Measurements from ENCODE around the gene MRPL18. TPM values are rescaled to one million over a fixed set of nuclear protein-coding genes. Genes with fewer than 3 reads are reported as not detected.
"Not testable (repeated sequence)": the region's sequence is repeated elsewhere in the genome, so short reads cannot be mapped to it uniquely, and the experiment has no call there.

Gene MRPL18
- total RNA-seq: 100 to 1,000 TPM; 106 to 108 TPM

- Mint-ChIP-seq H3K4me3 (peak within 1 kb of the TSS; percentile 90), H3K36me3 (peaks cover 48% of the 10 kb centered on the region), H3K27ac (peak within 1 kb of the TSS; percentile 95), H3K9me3 (no peaks in the 10 kb centered on the region), H3K27me3 (no peaks in the 10 kb centered on the region), H3K4me1 (peaks cover 49% of the 10 kb centered on the region)
- DNase-seq: peak; percentile 89
These were observed at the start of gene MRPL18 for GRCh38 chr6:159790149-159790955. Gene MRPL18, plus strand, starts transcription at chr6:159790467. Its CDS starts 121 bp downstream, at chr6:159790588.

DNA sequence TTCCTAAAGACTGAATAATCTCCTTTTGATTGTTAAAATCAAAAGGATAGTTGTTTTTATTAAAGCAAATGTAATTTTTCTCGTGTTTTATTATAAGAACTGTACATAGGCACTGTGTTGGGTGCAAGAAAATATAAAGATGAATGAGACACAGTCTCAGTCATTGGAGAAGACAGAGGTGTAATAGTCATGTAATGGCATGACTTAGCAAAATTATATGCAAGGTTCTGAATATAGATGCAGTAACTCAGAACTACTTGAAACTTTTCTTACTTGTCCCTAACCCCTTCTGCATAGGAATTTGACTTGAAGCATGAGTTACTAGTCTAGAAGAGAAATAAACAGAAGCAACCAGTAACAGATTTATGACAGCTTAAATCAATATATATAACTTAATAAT, 48.1 kb upstream of the MRPL18 start:
- Mint-ChIP-seq H3K27ac (no peak overlapping the region), H3K9me3 (no peaks in the 10 kb centered on the region), H3K36me3 (peaks cover 24% of the 10 kb centered on the region), H3K4me1 (peaks cover 23% of the 10 kb centered on the region), H3K27me3 (no peaks in the 10 kb centered on the region), H3K4me3 (no peak overlapping the region)
- no peak for DNase-seq

DNA sequence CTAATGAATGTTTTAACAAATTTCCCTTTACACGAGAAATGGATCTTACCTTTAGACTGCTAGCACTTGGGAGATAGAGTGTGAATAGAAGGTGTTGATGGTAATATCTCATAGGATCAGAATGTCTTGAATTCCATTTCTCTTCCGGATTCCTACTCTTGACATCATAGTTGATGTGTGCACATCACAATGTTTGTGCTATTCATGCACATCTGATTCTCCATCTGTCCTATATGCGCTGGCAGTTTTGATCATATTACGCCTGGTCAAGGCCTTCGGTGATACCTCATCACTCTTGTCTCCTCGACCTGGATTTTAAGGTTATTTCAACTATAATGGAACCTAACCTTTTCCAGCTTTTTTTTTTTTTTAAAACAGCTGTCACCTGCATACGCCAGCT, 45.2 kb upstream of the MRPL18 start:
- H3K9me3 Mint-ChIP-seq: no peaks in the 10 kb centered on the region
- peaks cover 17% of the 10 kb centered on the region for H3K4me1 Mint-ChIP-seq
- H3K4me3 Mint-ChIP-seq: no peak overlapping the region
- H3K27ac Mint-ChIP-seq: peak overlapping the region; percentile 34
- peaks cover 27% of the 10 kb centered on the region for H3K36me3 Mint-ChIP-seq
- H3K27me3 Mint-ChIP-seq: no peaks in the 10 kb centered on the region
- DNase-seq: no peak

GRCh38 chr6:159746759-159747158, 43.5 kb upstream of the MRPL18 start:
- no peaks in the 10 kb centered on the region for H3K9me3 Mint-ChIP-seq
- H3K4me1 Mint-ChIP-seq: peaks cover 14% of the 10 kb centered on the region
- peaks cover 22% of the 10 kb centered on the region for H3K36me3 Mint-ChIP-seq
- no peak overlapping the region for H3K27ac Mint-ChIP-seq
- DNase-seq: no peak
- H3K27me3 Mint-ChIP-seq: no peaks in the 10 kb centered on the region
- no peak overlapping the region for H3K4me3 Mint-ChIP-seq

GRCh38 chr6:159748127-159748526, 42.1 kb upstream of the MRPL18 start:
- H3K4me3 Mint-ChIP-seq, H3K27me3 Mint-ChIP-seq, H3K9me3 Mint-ChIP-seq, DNase-seq: not testable (repeated sequence)
- Mint-ChIP-seq H3K36me3 (peaks cover 24% of the 10 kb centered on the region), H3K27ac (peak overlapping the region; percentile 51), H3K4me1 (peaks cover 11% of the 10 kb centered on the region)

DNA sequence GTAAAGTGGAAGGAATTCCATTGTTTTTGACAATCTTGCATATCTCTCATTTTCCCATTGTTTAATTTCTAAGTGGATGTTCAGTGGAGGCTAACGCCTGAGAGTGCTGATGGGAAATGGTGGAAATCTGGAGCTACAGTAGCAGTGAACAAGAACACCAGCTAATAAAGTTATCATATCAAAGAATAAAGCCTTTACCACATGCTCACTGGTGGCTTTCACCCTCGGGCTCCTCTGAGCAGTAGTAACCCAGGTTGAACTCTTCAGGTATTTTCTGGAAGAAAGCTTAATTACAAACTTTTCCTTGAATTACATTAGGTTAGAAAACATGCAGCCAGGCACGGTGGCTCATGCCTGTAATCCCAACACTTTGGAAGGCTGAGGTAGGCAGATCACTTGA, 38.8 kb upstream of the MRPL18 start:
- peaks cover 22% of the 10 kb centered on the region for H3K36me3 Mint-ChIP-seq
- DNase-seq: no peak

GRCh38 chr6:159753081-159753872, 37.0 kb upstream of the MRPL18 start:
- Mint-ChIP-seq H3K27me3 (no peaks in the 10 kb centered on the region), H3K36me3 (peaks cover 29% of the 10 kb centered on the region), H3K4me1 (peaks cover 18% of the 10 kb centered on the region), H3K4me3 (no peak overlapping the region), H3K9me3 (no peaks in the 10 kb centered on the region), H3K27ac (no peak overlapping the region)
- no peak for DNase-seq

More for the DNA sequence above, 38.8 kb upstream of the MRPL18 start:
- Mint-ChIP-seq H3K4me1 (peaks cover 13% of the 10 kb centered on the region), H3K4me3 (no peak overlapping the region), H3K9me3 (no peaks in the 10 kb centered on the region), H3K27me3 (no peaks in the 10 kb centered on the region), H3K27ac (peak overlapping the region; percentile 34)

DNA sequence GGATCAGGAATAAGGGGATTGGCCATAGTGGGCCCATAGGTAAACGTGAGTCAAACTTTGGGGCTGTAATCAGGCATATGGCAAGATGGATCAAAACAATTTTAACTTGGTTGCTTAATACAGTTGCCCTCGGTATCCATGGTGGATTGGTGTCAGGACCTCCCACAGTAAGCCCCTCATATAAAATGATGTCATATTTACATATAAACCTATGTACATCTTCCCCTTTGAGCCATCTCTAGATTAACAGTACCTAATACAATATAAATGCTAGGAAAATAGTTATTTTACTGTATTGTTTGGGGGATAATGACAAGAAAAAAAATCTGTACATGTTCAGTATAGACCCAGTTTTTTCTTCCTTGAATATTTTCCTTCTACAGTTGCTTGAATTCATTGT, 35.9 kb upstream of the MRPL18 start:
- Mint-ChIP-seq H3K4me1 (peaks cover 19% of the 10 kb centered on the region), H3K27ac (no peak overlapping the region), H3K27me3 (no peaks in the 10 kb centered on the region), H3K9me3 (no peaks in the 10 kb centered on the region), H3K36me3 (peaks cover 27% of the 10 kb centered on the region), H3K4me3 (no peak overlapping the region)
- DNase-seq: no peak

DNA sequence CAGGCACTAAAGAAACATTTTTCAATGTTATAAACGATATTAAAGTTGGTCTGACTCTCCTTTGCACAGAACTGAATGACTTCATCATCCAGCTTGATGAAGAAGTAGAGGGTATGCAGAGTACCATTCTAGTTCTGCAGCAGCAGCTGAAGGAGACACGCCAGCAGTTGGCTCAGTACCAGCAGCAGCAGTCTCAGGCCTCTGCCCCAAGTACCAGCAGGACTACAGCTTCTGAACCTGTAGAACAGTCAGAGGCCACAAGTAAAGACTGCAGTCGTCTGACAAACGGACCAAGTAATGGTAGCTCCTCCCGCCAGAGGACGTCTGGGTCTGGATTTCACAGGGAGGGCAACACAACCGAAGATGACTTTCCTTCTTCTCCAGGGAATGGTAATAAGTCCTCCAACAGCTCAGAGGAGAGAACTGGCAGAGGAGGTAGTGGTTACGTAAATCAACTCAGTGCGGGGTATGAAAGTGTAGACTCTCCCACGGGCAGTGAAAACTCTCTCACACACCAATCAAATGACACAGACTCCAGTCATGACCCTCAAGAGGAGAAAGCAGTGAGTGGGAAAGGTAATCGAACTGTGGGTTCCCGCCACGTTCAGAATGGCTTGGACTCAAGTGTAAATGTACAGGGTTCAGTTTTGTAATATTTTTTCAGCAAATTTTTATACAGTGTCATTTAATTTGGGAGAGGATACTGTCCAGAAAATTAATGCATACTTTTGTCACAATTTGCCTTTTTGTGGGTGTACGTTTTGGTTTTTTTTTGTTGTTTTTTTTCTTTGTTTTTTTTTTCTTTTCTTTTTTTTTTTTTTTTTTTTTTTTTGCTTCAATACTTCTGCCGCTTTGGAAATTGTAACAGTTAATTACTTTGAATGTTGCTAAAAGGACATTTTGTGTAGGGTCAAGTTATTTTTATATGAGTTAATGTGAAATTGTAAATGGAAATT, 35.0 kb upstream of the MRPL18 start:
- no peak for DNase-seq
- H3K4me3 Mint-ChIP-seq: no peak overlapping the region
- H3K9me3 Mint-ChIP-seq: no peaks in the 10 kb centered on the region
- H3K27me3 Mint-ChIP-seq: no peaks in the 10 kb centered on the region
- H3K4me1 Mint-ChIP-seq: peaks cover 20% of the 10 kb centered on the region
- peak overlapping the region; percentile 50 for H3K27ac Mint-ChIP-seq
- H3K36me3 Mint-ChIP-seq: peaks cover 31% of the 10 kb centered on the region

DNA sequence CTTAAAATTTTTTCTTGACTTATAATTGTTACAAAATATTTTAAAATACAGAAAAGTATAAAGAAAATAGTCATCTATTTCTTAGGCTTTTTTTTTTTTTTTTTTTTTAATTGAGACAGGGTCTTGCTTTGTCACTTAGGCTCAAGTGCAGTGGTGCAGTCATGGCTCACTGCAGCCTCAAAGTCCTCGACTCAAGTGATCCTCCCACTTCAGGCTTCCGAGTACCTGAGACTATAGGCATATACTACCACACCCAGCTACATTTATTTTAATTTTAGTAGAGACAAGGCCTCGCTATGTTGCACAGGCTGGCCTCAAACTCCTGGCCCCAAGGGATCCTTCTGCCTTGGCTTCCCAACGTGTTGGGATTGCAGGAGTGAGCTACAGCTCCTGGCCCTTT, 33.8 kb upstream of the MRPL18 start:
- Mint-ChIP-seq H3K27ac (no peak overlapping the region), H3K4me3 (no peak overlapping the region), H3K9me3 (no peaks in the 10 kb centered on the region), H3K4me1 (peaks cover 32% of the 10 kb centered on the region), H3K36me3 (peaks cover 42% of the 10 kb centered on the region), H3K27me3 (no peaks in the 10 kb centered on the region)
- no peak for DNase-seq

GRCh38 chr6:159758031-159759001, 32.0 kb upstream of the MRPL18 start:
- H3K36me3 Mint-ChIP-seq: peaks cover 42% of the 10 kb centered on the region
- no peak for DNase-seq
- H3K27ac Mint-ChIP-seq: peak overlapping the region; percentile 52
- H3K4me3 Mint-ChIP-seq: no peak overlapping the region
- H3K9me3 Mint-ChIP-seq: no peaks in the 10 kb centered on the region
- H3K4me1 Mint-ChIP-seq: peaks cover 38% of the 10 kb centered on the region
- no peaks in the 10 kb centered on the region for H3K27me3 Mint-ChIP-seq

GRCh38 chr6:159759645-159760044, 30.6 kb upstream of the MRPL18 start:
- H3K9me3 Mint-ChIP-seq: no peaks in the 10 kb centered on the region
- DNase-seq: no peak
- H3K27ac Mint-ChIP-seq: no peak overlapping the region
- H3K36me3 Mint-ChIP-seq: peaks cover 43% of the 10 kb centered on the region
- peak overlapping the region; percentile 4 for H3K4me3 Mint-ChIP-seq
- H3K4me1 Mint-ChIP-seq: peaks cover 39% of the 10 kb centered on the region
- H3K27me3 Mint-ChIP-seq: no peaks in the 10 kb centered on the region

DNA sequence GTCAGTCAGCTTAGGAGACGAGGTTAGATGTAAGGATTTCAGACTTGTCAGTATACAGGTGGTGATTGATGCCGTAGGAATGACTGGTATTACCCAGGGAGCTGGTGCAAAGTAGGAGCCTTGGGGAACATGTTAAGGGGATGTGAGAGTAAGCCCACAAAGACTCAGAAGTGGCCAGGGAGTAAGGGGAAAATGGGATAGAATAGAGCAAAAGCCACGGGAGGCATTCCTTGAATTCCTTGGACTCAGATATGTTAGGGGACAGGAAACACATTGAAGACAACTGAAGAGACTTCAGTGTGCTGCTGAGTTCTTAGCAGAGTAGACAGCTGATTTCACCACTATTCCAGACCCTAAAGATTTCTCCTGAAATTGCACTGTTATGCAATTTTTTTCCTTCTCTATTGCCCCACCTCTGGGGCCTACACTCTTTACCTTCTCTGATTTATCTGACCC, 29.6 kb upstream of the MRPL18 start:
- no peak for DNase-seq
- no peaks in the 10 kb centered on the region for H3K9me3 Mint-ChIP-seq
- H3K4me3 Mint-ChIP-seq: peak overlapping the region; percentile 88
- H3K27me3 Mint-ChIP-seq: no peaks in the 10 kb centered on the region
- peaks cover 33% of the 10 kb centered on the region for H3K4me1 Mint-ChIP-seq
- peaks cover 40% of the 10 kb centered on the region for H3K36me3 Mint-ChIP-seq
- H3K27ac Mint-ChIP-seq: peak overlapping the region; percentile 96
